Measurements from ENCODE around the gene COQ3. TPM values are rescaled to one million over a fixed set of nuclear protein-coding genes. Genes with fewer than 3 reads are reported as not detected.

The COQ3 gene
- total and polyA plus RNA-seq, 3 experiments from 2014 or later = 7.9 to 20.7 (median 18.9) TPM

GRCh38 chr6:99415446-99415845 is 21.5 kb upstream of the COQ3 start:
- Mint-ChIP-seq H3K4me1 (peaks cover 64 to 90% (median 83%) of the 10 kb centered on the region in 3 donors), H3K27me3 (peaks cover 0 to 2% of the 10 kb centered on the region in 2 donors), H3K4me3 (peak overlapping the region in 1 of 7 donors; percentile 2), H3K9me3 (no peaks in the 10 kb centered on the region), H3K27ac (peak overlapping the region in 3 of 8 donors; percentile 3 to 20 (median 14)), H3K36me3 (peaks cover 0 to 52% (median 16%) of the 10 kb centered on the region in 3 donors)
- H3K27ac ChIP-seq (ENCODE audit: low read depth, low read length) = no peak overlapping the region
- no peak for DNase-seq
- peaks cover 14% of the 10 kb centered on the region for H3K36me3 ChIP-seq (ENCODE audit: insufficient read depth, low read length)
- CTCF ChIA-PET = no interaction called here
- POLR2A ChIA-PET = no interaction called here
- peaks cover 50% of the 10 kb centered on the region for H3K4me1 ChIP-seq (ENCODE audit: insufficient read depth, low read length)
- no peaks in the 10 kb centered on the region for H3K9me3 ChIP-seq (ENCODE audit: low read length)
- no peak overlapping the region for H3K4me3 ChIP-seq (ENCODE audit: low read length)
- H3K27me3 ChIP-seq (ENCODE audit: insufficient read depth, low read length, poor library complexity, severe bottlenecking) = no peaks in the 10 kb centered on the region

GRCh38 chr6:99412065-99412464 is 18.1 kb upstream of the COQ3 start:
- Histone ChIP-seq H3K4me1 (ENCODE audit: insufficient read depth, low read length) (peaks cover 27% of the 10 kb centered on the region), H3K4me3 (ENCODE audit: low read length) (no peak overlapping the region), H3K36me3 (ENCODE audit: insufficient read depth, low read length) (peaks cover 44% of the 10 kb centered on the region), H3K9me3 (ENCODE audit: low read length) (no peaks in the 10 kb centered on the region), H3K27ac (ENCODE audit: low read depth, low read length) (no peak overlapping the region), H3K27me3 (ENCODE audit: insufficient read depth, low read length, poor library complexity, severe bottlenecking) (no peaks in the 10 kb centered on the region)
- CTCF ChIA-PET = no interaction called here
- POLR2A ChIA-PET = no interaction called here
- H3K36me3 Mint-ChIP-seq = peaks cover 0 to 74% (median 25%) of the 10 kb centered on the region in 3 donors
- peaks cover 0 to 2% of the 10 kb centered on the region in 2 donors for H3K27me3 Mint-ChIP-seq
- peaks cover 44 to 58% (median 51%) of the 10 kb centered on the region in 3 donors for H3K4me1 Mint-ChIP-seq
- peak overlapping the region in 1 of 7 donors; percentile 5 for H3K4me3 Mint-ChIP-seq
- DNase-seq = no peak
- peak overlapping the region in 4 of 8 donors; percentile 23 to 71 (median 54) for H3K27ac Mint-ChIP-seq
- H3K9me3 Mint-ChIP-seq = no peaks in the 10 kb centered on the region

- ChIA-PET CTCF (no interaction called here), POLR2A (no interaction called here)
- Mint-ChIP-seq H3K9me3 (no peaks in the 10 kb centered on the region), H3K27me3 (peaks cover 0 to 2% of the 10 kb centered on the region in 2 donors), H3K36me3 (peaks cover 4 to 82% (median 31%) of the 10 kb centered on the region in 3 donors), H3K27ac (peak overlapping the region in 1 of 8 donors; percentile 54), H3K4me3 (no peak overlapping the region), H3K4me1 (peaks cover 29 to 37% (median 35%) of the 10 kb centered on the region in 3 donors)
- Histone ChIP-seq H3K27me3 (ENCODE audit: insufficient read depth, low read length, poor library complexity, severe bottlenecking) (no peaks in the 10 kb centered on the region), H3K9me3 (ENCODE audit: low read length) (no peaks in the 10 kb centered on the region), H3K36me3 (ENCODE audit: insufficient read depth, low read length) (peaks cover 61% of the 10 kb centered on the region), H3K4me3 (ENCODE audit: low read length) (no peak overlapping the region), H3K4me1 (ENCODE audit: insufficient read depth, low read length) (peaks cover 8% of the 10 kb centered on the region), H3K27ac (ENCODE audit: low read depth, low read length) (no peak overlapping the region)
- no peak for DNase-seq
Observed at GRCh38 chr6:99409672-99410071, 15.7 kb upstream of the COQ3 start.

GRCh38 chr6:99407076-99407475 is 13.1 kb upstream of the COQ3 start:
- no peak overlapping the region for H3K4me3 ChIP-seq (ENCODE audit: low read length)
- H3K9me3 Mint-ChIP-seq = no peaks in the 10 kb centered on the region
- H3K27me3 Mint-ChIP-seq = no peaks in the 10 kb centered on the region
- no peaks in the 10 kb centered on the region for H3K27me3 ChIP-seq (ENCODE audit: insufficient read depth, low read length, poor library complexity, severe bottlenecking)
- H3K36me3 ChIP-seq (ENCODE audit: insufficient read depth, low read length) = peaks cover 80% of the 10 kb centered on the region
- H3K27ac Mint-ChIP-seq = no peak overlapping the region
- H3K4me1 Mint-ChIP-seq = peaks cover 10 to 13% (median 12%) of the 10 kb centered on the region in 3 donors
- CTCF ChIA-PET = no interaction called here
- no peak for DNase-seq
- H3K4me1 ChIP-seq (ENCODE audit: insufficient read depth, low read length) = no peaks in the 10 kb centered on the region
- peaks cover 13 to 85% (median 37%) of the 10 kb centered on the region in 3 donors for H3K36me3 Mint-ChIP-seq
- no peak overlapping the region for H3K4me3 Mint-ChIP-seq
- POLR2A ChIA-PET = no interaction called here
- no peak overlapping the region for H3K27ac ChIP-seq (ENCODE audit: low read depth, low read length)
- no peaks in the 10 kb centered on the region for H3K9me3 ChIP-seq (ENCODE audit: low read length)

- Mint-ChIP-seq H3K4me1 (no peaks in the 10 kb centered on the region), H3K9me3 (no peaks in the 10 kb centered on the region), H3K27ac (peak overlapping the region in 1 of 8 donors; percentile 37), H3K27me3 (no peaks in the 10 kb centered on the region), H3K36me3 (peaks cover 13 to 78% (median 38%) of the 10 kb centered on the region in 3 donors), H3K4me3 (no peak overlapping the region)
- no peaks in the 10 kb centered on the region for H3K27me3 ChIP-seq (ENCODE audit: insufficient read depth, low read length, poor library complexity, severe bottlenecking)
- H3K9me3 ChIP-seq (ENCODE audit: low read length) = no peaks in the 10 kb centered on the region
- DNase-seq = no peak
- H3K4me3 ChIP-seq (ENCODE audit: low read length) = no peak overlapping the region
- peaks cover 62% of the 10 kb centered on the region for H3K36me3 ChIP-seq (ENCODE audit: insufficient read depth, low read length)
- no peak overlapping the region for H3K27ac ChIP-seq (ENCODE audit: low read depth, low read length)
- CTCF ChIA-PET = interaction anchor here (1.2 kb wide), 1 partner anchor 24 kb away, joined by 3 read pairs; no protein-coding TSS in a partner anchor
- POLR2A ChIA-PET = no interaction called here
- no peaks in the 10 kb centered on the region for H3K4me1 ChIP-seq (ENCODE audit: insufficient read depth, low read length)
Observed at GRCh38 chr6:99402448-99402847, 8.5 kb upstream of the COQ3 start.

GRCh38 chr6:99397287-99397686 is 3.3 kb upstream of the COQ3 start:
- Mint-ChIP-seq H3K9me3 (no peaks in the 10 kb centered on the region), H3K27ac (no peak overlapping the region), H3K27me3 (no peaks in the 10 kb centered on the region), H3K36me3 (peaks cover 0 to 46% (median 15%) of the 10 kb centered on the region in 3 donors), H3K4me1 (peaks cover 14 to 25% (median 25%) of the 10 kb centered on the region in 3 donors), H3K4me3 (peak overlapping the region in 1 of 7 donors; percentile 46)
- DNase-seq = no peak
- Histone ChIP-seq H3K4me3 (ENCODE audit: low read length) (no peak overlapping the region), H3K27ac (ENCODE audit: low read depth, low read length) (no peak overlapping the region), H3K36me3 (ENCODE audit: insufficient read depth, low read length) (peaks cover 22% of the 10 kb centered on the region), H3K27me3 (ENCODE audit: insufficient read depth, low read length, poor library complexity, severe bottlenecking) (no peaks in the 10 kb centered on the region), H3K9me3 (ENCODE audit: low read length) (no peaks in the 10 kb centered on the region), H3K4me1 (ENCODE audit: insufficient read depth, low read length) (peaks cover 7% of the 10 kb centered on the region)
- POLR2A ChIA-PET = interaction anchor here (0.6 to 0.7 kb wide), 2 partner anchors 23 to 117 kb away, joined by 3 to 9 read pairs; no protein-coding TSS in a partner anchor
- CTCF ChIA-PET = no interaction called here

GRCh38 chr6:99393366-99393697 is 663 bp downstream of the COQ3 start:
- DNase-seq = no peak
- peaks cover 7% of the 10 kb centered on the region for H3K4me1 ChIP-seq (ENCODE audit: insufficient read depth, low read length)
- H3K27ac Mint-ChIP-seq = peak overlapping the region; percentile 69 to 97 (median 92)
- no peaks in the 10 kb centered on the region for H3K36me3 ChIP-seq (ENCODE audit: insufficient read depth, low read length)
- no peaks in the 10 kb centered on the region for H3K27me3 ChIP-seq (ENCODE audit: insufficient read depth, low read length, poor library complexity, severe bottlenecking)
- H3K27ac ChIP-seq (ENCODE audit: low read depth, low read length) = peak overlapping the region; percentile 82
- H3K36me3 Mint-ChIP-seq = peaks cover 0 to 17% (median 0%) of the 10 kb centered on the region in 3 donors
- POLR2A ChIA-PET = interaction anchor here (0.7 to 0.9 kb wide), 2 partner anchors 25 to 35 kb away, joined by 7 to 8 read pairs; no protein-coding TSS in a partner anchor
- peak overlapping the region; percentile 94 to 98 (median 96) for H3K4me3 Mint-ChIP-seq
- CTCF ChIA-PET = interaction anchor here (0.9 to 1.1 kb wide), 3 partner anchors 13 to 74 kb away, joined by 3 read pairs; no protein-coding TSS in a partner anchor
- H3K27me3 Mint-ChIP-seq = no peaks in the 10 kb centered on the region
- no peaks in the 10 kb centered on the region for H3K9me3 ChIP-seq (ENCODE audit: low read length)
- H3K9me3 Mint-ChIP-seq = no peaks in the 10 kb centered on the region
- H3K4me3 ChIP-seq (ENCODE audit: low read length) = peak overlapping the region; percentile 77
- peaks cover 18 to 30% (median 28%) of the 10 kb centered on the region in 3 donors for H3K4me1 Mint-ChIP-seq

GRCh38 chr6:99390896-99391295 is 3.1 kb downstream of the COQ3 start:
- Mint-ChIP-seq H3K36me3 (peaks cover 0 to 8% (median 0%) of the 10 kb centered on the region in 3 donors), H3K4me1 (peaks cover 18 to 35% (median 34%) of the 10 kb centered on the region in 3 donors), H3K27ac (peak overlapping the region in 1 of 8 donors; percentile 35), H3K4me3 (peak overlapping the region in 1 of 7 donors; percentile 42), H3K9me3 (no peaks in the 10 kb centered on the region), H3K27me3 (no peaks in the 10 kb centered on the region)
- H3K9me3 ChIP-seq (ENCODE audit: low read length) = no peaks in the 10 kb centered on the region
- peaks cover 7% of the 10 kb centered on the region for H3K4me1 ChIP-seq (ENCODE audit: insufficient read depth, low read length)
- H3K36me3 ChIP-seq (ENCODE audit: insufficient read depth, low read length) = no peaks in the 10 kb centered on the region
- no peak for DNase-seq
- ChIA-PET POLR2A (no interaction called here), CTCF (no interaction called here)
- no peaks in the 10 kb centered on the region for H3K27me3 ChIP-seq (ENCODE audit: insufficient read depth, low read length, poor library complexity, severe bottlenecking)
- H3K27ac ChIP-seq (ENCODE audit: low read depth, low read length) = no peak overlapping the region
- no peak overlapping the region for H3K4me3 ChIP-seq (ENCODE audit: low read length)

All from CD8-positive, alpha-beta memory T cell (primary cell).